ENCODE results near the gene TBXA2R. TPM values are rescaled to one million over a fixed set of nuclear protein-coding genes. Genes with fewer than 3 reads are reported as not detected.

TBXA2R gene
- total RNA-seq, 1 donor = 1.4 TPM

GRCh38 chr19:3607303-3608078, 816 bp upstream of the TBXA2R start:
- Histone ChIP-seq H2AFZ (ENCODE audit: low read length) (peak overlapping the region; percentile 78), H3K4me1 (ENCODE audit: insufficient read depth, low read length) (peaks cover 13% of the 10 kb centered on the region), H3K27ac (ENCODE audit: low read depth, low read length) (no peak overlapping the region), H3K4me2 (ENCODE audit: insufficient read depth, low read length) (peak overlapping the region; percentile 85), H3K27me3 (ENCODE audit: insufficient read depth, low read length) (peaks cover 2% of the 10 kb centered on the region), H3K9me3 (ENCODE audit: low read depth, low read length) (no peaks in the 10 kb centered on the region), H4K20me1 (ENCODE audit: insufficient read depth, low read length) (no peaks in the 10 kb centered on the region), H3K36me3 (ENCODE audit: insufficient read depth, low read length) (peaks cover 12% of the 10 kb centered on the region), H3K79me2 (ENCODE audit: insufficient read depth, low read length) (no peaks in the 10 kb centered on the region), H3K4me3 (ENCODE audit: insufficient read depth, low read length) (peak overlapping the region; percentile 72)
- peak; percentile 93 for DNase-seq (ENCODE audit: insufficient read length, low spot score, missing footprints)
- TF ChIP-seq CTCF (IDR thresholded peaks at IDR 0.05; ENCODE audit: extremely low read depth, low read depth, low read length) = no peak

- peak; percentile 94 for DNase-seq (ENCODE audit: insufficient read length, low spot score, missing footprints)
- peaks cover 3% of the 10 kb centered on the region for H3K36me3 ChIP-seq (ENCODE audit: insufficient read depth, low read length)
- peaks cover 13% of the 10 kb centered on the region for H3K4me1 ChIP-seq (ENCODE audit: insufficient read depth, low read length)
- no peak overlapping the region for H3K27ac ChIP-seq (ENCODE audit: low read depth, low read length)
- peaks cover 2% of the 10 kb centered on the region for H3K27me3 ChIP-seq (ENCODE audit: insufficient read depth, low read length)
- H3K4me3 ChIP-seq (ENCODE audit: insufficient read depth, low read length) = peak overlapping the region; percentile 72
- H3K9me3 ChIP-seq (ENCODE audit: low read depth, low read length) = no peaks in the 10 kb centered on the region
- no peaks in the 10 kb centered on the region for H3K79me2 ChIP-seq (ENCODE audit: insufficient read depth, low read length)
- H2AFZ ChIP-seq (ENCODE audit: low read length) = peak overlapping the region; percentile 78
- no peak for TF ChIP-seq CTCF (IDR thresholded peaks at IDR 0.05; ENCODE audit: extremely low read depth, low read depth, low read length)
- H3K4me2 ChIP-seq (ENCODE audit: insufficient read depth, low read length) = peak overlapping the region; percentile 85
- H4K20me1 ChIP-seq (ENCODE audit: insufficient read depth, low read length) = no peaks in the 10 kb centered on the region
Observed at GRCh38 chr19:3606174-3606689, 443 bp downstream of the TBXA2R start.

GRCh38 chr19:3605770-3606169, 905 bp downstream of the TBXA2R start:
- no peak overlapping the region for H3K27ac ChIP-seq (ENCODE audit: low read depth, low read length)
- no peaks in the 10 kb centered on the region for H3K79me2 ChIP-seq (ENCODE audit: insufficient read depth, low read length)
- DNase-seq (ENCODE audit: insufficient read length, low spot score, missing footprints) = no peak
- peaks cover 2% of the 10 kb centered on the region for H3K27me3 ChIP-seq (ENCODE audit: insufficient read depth, low read length)
- no peaks in the 10 kb centered on the region for H4K20me1 ChIP-seq (ENCODE audit: insufficient read depth, low read length)
- H3K36me3 ChIP-seq (ENCODE audit: insufficient read depth, low read length) = peaks cover 3% of the 10 kb centered on the region
- peaks cover 13% of the 10 kb centered on the region for H3K4me1 ChIP-seq (ENCODE audit: insufficient read depth, low read length)
- no peaks in the 10 kb centered on the region for H3K9me3 ChIP-seq (ENCODE audit: low read depth, low read length)
- no peak overlapping the region for H2AFZ ChIP-seq (ENCODE audit: low read length)
- TF ChIP-seq CTCF (IDR thresholded peaks at IDR 0.05; ENCODE audit: extremely low read depth, low read depth, low read length) = no peak
- peak overlapping the region; percentile 85 for H3K4me2 ChIP-seq (ENCODE audit: insufficient read depth, low read length)
- peak overlapping the region; percentile 72 for H3K4me3 ChIP-seq (ENCODE audit: insufficient read depth, low read length)

- no peak for DNase-seq (ENCODE audit: insufficient read length, low spot score, missing footprints)
Observed at GRCh38 chr19:3605361-3605760, 1.3 kb downstream of the TBXA2R start.

More at GRCh38 chr19:3605361-3605760, 1.3 kb downstream of the TBXA2R start:
- Histone ChIP-seq H3K27me3 (ENCODE audit: insufficient read depth, low read length) (peaks cover 2% of the 10 kb centered on the region), H3K79me2 (ENCODE audit: insufficient read depth, low read length) (no peaks in the 10 kb centered on the region), H3K27ac (ENCODE audit: low read depth, low read length) (no peak overlapping the region), H4K20me1 (ENCODE audit: insufficient read depth, low read length) (no peaks in the 10 kb centered on the region), H3K4me3 (ENCODE audit: insufficient read depth, low read length) (no peak overlapping the region), H2AFZ (ENCODE audit: low read length) (no peak overlapping the region), H3K9me3 (ENCODE audit: low read depth, low read length) (no peaks in the 10 kb centered on the region), H3K4me1 (ENCODE audit: insufficient read depth, low read length) (peaks cover 13% of the 10 kb centered on the region), H3K36me3 (ENCODE audit: insufficient read depth, low read length) (no peaks in the 10 kb centered on the region), H3K4me2 (ENCODE audit: insufficient read depth, low read length) (peak overlapping the region; percentile 85)
- no peak for TF ChIP-seq CTCF (IDR thresholded peaks at IDR 0.05; ENCODE audit: extremely low read depth, low read depth, low read length)
